Endodermal cell (in vitro differentiated cells): Measurements from ENCODE around the gene LY86. TPM values are rescaled to one million over a fixed set of nuclear protein-coding genes. Genes with fewer than 3 reads are reported as not detected.

Experiments used
- DNase-seq: peaks from one replicate; pipeline ENCODE4 v3.0.0-alpha.2; 2017
- H3K27ac ChIP-seq: 2 replicates; pipeline ENCODE4 v1.5.1; 2013; ENCODE audit warnings: mild to moderate bottlenecking, low read depth, low read length, moderate library complexity
- H3K27me3 ChIP-seq: 2 replicates; pipeline ENCODE4 v1.6.1; 2013; ENCODE audit warnings: mild to moderate bottlenecking, low read length, moderate library complexity; ENCODE audit not compliant: insufficient read depth, control insufficient read depth, poor library complexity, severe bottlenecking
- H3K36me3 ChIP-seq: 2 replicates; pipeline ENCODE4 v1.7.0; 2013; ENCODE audit warnings: mild to moderate bottlenecking, low read length, moderate library complexity; ENCODE audit not compliant: control insufficient read depth, insufficient read depth
- H3K4me1 ChIP-seq: one replicate; pipeline ENCODE4 v1.7.0; 2013; ENCODE audit warnings: low read length; ENCODE audit not compliant: control insufficient read depth, insufficient read depth
- H3K4me3 ChIP-seq: 2 replicates; pipeline ENCODE4 v1.5.1; 2013; ENCODE audit warnings: mild to moderate bottlenecking, low read length, moderate library complexity
- H3K9ac ChIP-seq: 2 replicates; pipeline ENCODE4 v1.6.1; 2013; ENCODE audit warnings: mild to moderate bottlenecking, low read length, moderate library complexity; ENCODE audit not compliant: poor library complexity, severe bottlenecking; ENCODE audit errors: extremely low read depth
- H3K9me3 ChIP-seq: 2 replicates; pipeline ENCODE4 v1.6.1; 2013; ENCODE audit warnings: mild to moderate bottlenecking, low read length, moderate library complexity; ENCODE audit not compliant: control insufficient read depth
- H3K27ac Mint-ChIP-seq: 2 replicates; pipeline ENCODE4 v1.8.0; 2020; ENCODE audit warnings: mixed read lengths
- H3K27me3 Mint-ChIP-seq: 2 replicates; pipeline ENCODE4 v1.8.0; 2021; ENCODE audit warnings: mild to moderate bottlenecking, mixed read lengths; ENCODE audit not compliant: insufficient read depth
- H3K36me3 Mint-ChIP-seq: 2 replicates; pipeline ENCODE4 v1.8.0; 2020; ENCODE audit warnings: low read depth, mixed read lengths
- H3K4me1 Mint-ChIP-seq: 2 replicates; pipeline ENCODE4 v1.8.0; 2020; ENCODE audit warnings: mixed read lengths
- H3K4me3 Mint-ChIP-seq: 2 replicates; pipeline ENCODE4 v1.8.0; 2020; ENCODE audit warnings: mild to moderate bottlenecking, moderate library complexity, mixed read lengths
- H3K9me3 Mint-ChIP-seq: 2 replicates; pipeline ENCODE4 v1.8.0; 2020; ENCODE audit warnings: mild to moderate bottlenecking, mixed read lengths
- WGBS, 2 experiments: methylation state at CpG; one replicate each; pipeline versions ENCODE4 v1.1.5 to v1.1.7; 2013; ENCODE audit warnings: missing lambda C conversion rate in 2 of 2, mixed read lengths in 1 of 2; ENCODE audit not compliant: insufficient coverage in 1 of 2, insufficient read length in 1 of 2; 5-methylcytosine and 5-hydroxymethylcytosine counted together
- total RNA-seq, 2 donors: library from RNA; stranded (reverse); fragmentation: NEBNext Ultra II Directional in 1 of 2; extraction: Animal tissue kit (Norgen Biotek cat#: 25700) in 1 of 2; gene quantifications; 2 replicates in 1 of 2; 3 replicates in 1 of 2; pipeline ENCODE4 v1.2.1, GENCODE V29; 2021
- TF ChIP-seq, protein P1 (sequence below): fragments of 200-600 bp; sonication (generic); conservative IDR thresholded peaks from 2 replicates; pipeline ENCODE4 v1.5.0; 2021; ENCODE audit warnings: antibody characterized with exemption, mild to moderate bottlenecking

Gene LY86
- total RNA-seq, 2 donors from 2014 or later, result not detected

DNA sequence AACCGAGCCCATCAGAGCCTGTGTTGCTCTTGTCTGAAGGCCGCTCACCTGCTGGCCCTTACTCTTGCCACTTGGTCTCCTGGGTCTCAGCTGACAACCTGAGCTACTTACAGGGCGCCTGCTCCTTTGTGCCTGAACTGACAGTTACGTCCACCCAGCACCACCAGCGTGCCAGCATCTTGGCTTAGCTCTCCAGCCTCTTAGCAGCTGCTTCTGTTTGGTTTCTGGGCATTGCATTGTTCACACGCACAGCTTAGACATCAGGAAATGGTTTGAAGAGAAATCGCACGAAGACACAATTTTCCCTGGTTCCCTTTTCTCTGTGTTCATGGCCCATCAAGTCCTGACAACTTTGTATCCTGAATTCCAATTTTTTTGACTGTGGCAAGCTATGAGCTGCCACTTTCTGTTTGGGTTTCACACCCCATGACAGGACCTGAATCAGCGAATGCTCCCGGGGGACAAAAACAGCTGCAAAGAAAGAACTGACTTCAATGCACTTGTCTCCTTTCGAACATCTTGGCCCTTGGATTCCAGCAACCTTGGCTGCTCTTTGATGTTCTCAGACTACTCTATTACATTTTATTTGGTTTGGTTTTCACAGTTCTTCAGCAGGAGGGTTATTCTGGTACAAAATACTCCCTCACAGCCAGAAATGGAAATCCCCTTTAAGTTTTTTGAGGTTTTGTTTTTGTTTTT is 45.2 kb upstream of the LY86 start:
- Histone ChIP-seq H3K36me3 (no peaks in the 10 kb centered on the region), H3K27ac (no peak overlapping the region), H3K27me3 (peaks cover 26% of the 10 kb centered on the region), H3K9me3 (peaks cover 7% of the 10 kb centered on the region), H3K9ac (no peak overlapping the region), H3K4me3 (no peak overlapping the region), H3K4me1 (no peaks in the 10 kb centered on the region)
- Mint-ChIP-seq H3K27me3 (peaks cover 25% of the 10 kb centered on the region), H3K4me3 (no peak overlapping the region), H3K27ac (no peak overlapping the region), H3K9me3 (peaks cover 8% of the 10 kb centered on the region), H3K4me1 (no peaks in the 10 kb centered on the region), H3K36me3 (no peaks in the 10 kb centered on the region)
- DNase-seq, result no peak
- TF ChIP-seq, protein P1, sequence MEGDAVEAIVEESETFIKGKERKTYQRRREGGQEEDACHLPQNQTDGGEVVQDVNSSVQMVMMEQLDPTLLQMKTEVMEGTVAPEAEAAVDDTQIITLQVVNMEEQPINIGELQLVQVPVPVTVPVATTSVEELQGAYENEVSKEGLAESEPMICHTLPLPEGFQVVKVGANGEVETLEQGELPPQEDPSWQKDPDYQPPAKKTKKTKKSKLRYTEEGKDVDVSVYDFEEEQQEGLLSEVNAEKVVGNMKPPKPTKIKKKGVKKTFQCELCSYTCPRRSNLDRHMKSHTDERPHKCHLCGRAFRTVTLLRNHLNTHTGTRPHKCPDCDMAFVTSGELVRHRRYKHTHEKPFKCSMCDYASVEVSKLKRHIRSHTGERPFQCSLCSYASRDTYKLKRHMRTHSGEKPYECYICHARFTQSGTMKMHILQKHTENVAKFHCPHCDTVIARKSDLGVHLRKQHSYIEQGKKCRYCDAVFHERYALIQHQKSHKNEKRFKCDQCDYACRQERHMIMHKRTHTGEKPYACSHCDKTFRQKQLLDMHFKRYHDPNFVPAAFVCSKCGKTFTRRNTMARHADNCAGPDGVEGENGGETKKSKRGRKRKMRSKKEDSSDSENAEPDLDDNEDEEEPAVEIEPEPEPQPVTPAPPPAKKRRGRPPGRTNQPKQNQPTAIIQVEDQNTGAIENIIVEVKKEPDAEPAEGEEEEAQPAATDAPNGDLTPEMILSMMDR, result no peak
- 89 to 91% methylated on average over 11 of the region's 11 CpGs for whole genome bisulfite sequencing, 2 experiments

- TF ChIP-seq, protein P1, result no peak
- Histone ChIP-seq H3K4me1 (no peaks in the 10 kb centered on the region), H3K27me3 (peaks cover 22% of the 10 kb centered on the region), H3K27ac (no peak overlapping the region), H3K9ac (no peak overlapping the region), H3K4me3 (peak overlapping the region; percentile 72), H3K36me3 (no peaks in the 10 kb centered on the region), H3K9me3 (peaks cover 7% of the 10 kb centered on the region)
- no peak for DNase-seq
- H3K36me3 Mint-ChIP-seq, result no peaks in the 10 kb centered on the region
- peak overlapping the region; percentile 60 for H3K4me3 Mint-ChIP-seq
- H3K27ac Mint-ChIP-seq, result no peak overlapping the region
- peaks cover 8% of the 10 kb centered on the region for H3K9me3 Mint-ChIP-seq
- H3K27me3 Mint-ChIP-seq, result peaks cover 25% of the 10 kb centered on the region
- WGBS, 2 experiments, result 50 to 54% methylated on average over 23 to 27 of the region's 27 CpGs
- H3K4me1 Mint-ChIP-seq, result no peaks in the 10 kb centered on the region
Observed at GRCh38 chr6:6545616-6546317, 42.8 kb upstream of the LY86 start.

DNA sequence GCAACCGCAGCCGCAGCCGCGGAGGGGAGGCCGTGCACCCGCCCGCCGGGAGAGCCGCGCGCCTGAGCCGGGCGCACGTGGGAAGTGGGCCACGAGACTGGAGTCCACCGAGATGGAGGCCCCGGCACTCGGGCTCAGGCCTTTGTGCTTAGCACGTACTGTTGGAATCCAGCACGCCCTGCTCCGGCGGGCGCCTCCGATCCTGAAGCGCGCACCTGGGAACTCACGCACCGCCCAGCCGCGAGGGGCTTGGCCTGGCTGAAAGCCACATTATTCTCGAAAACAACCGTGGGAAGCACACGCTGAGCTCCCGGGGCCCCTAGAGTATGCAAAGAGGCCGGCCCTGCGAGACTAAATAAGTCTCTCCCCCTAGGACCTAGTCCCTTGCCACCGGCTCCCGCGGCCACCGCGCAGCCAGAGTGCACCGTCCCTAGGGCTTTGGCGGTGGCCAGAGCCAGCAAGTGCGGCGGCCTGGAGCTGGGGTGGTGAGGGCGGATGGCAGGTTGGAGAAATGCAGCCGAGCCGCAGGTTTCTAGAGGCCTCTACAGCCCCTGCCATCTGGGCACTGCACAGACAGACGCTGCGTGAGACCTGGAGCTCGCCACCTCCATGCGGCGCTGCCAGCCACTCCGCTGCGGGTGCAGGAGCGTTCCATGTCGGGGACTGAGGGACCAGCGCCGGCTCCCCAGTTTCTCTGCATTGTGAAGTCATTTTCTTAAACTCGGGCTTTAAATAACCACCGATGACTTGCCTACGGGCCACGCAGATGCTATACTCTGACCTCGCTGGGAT is 42.0 kb upstream of the LY86 start:
- Histone ChIP-seq H3K4me1 (no peaks in the 10 kb centered on the region), H3K9ac (no peak overlapping the region), H3K27me3 (peaks cover 22% of the 10 kb centered on the region), H3K9me3 (peaks cover 7% of the 10 kb centered on the region), H3K36me3 (no peaks in the 10 kb centered on the region), H3K27ac (no peak overlapping the region), H3K4me3 (peak overlapping the region; percentile 72)
- H3K36me3 Mint-ChIP-seq, result no peaks in the 10 kb centered on the region
- TF ChIP-seq, protein P1, result no peak
- peak; percentile 83 for DNase-seq
- H3K9me3 Mint-ChIP-seq, result peaks cover 8% of the 10 kb centered on the region
- H3K27me3 Mint-ChIP-seq, result peaks cover 25% of the 10 kb centered on the region
- WGBS, 2 experiments, result 3 to 5% methylated on average over 32 to 64 of the region's 64 CpGs
- no peak overlapping the region for H3K27ac Mint-ChIP-seq
- peak overlapping the region; percentile 60 for H3K4me3 Mint-ChIP-seq
- no peaks in the 10 kb centered on the region for H3K4me1 Mint-ChIP-seq
